Airway epithelial cell (primary cell): ENCODE results near the gene ITGA7. TPM values are rescaled to one million over a fixed set of nuclear protein-coding genes. Genes with fewer than 3 reads are reported as not detected.

Source experiments
- total RNA-seq: library from RNA; depleted of rRNA; stranded (reverse); fragments of >200 nt; gene quantifications from 2 replicates; pipeline ENCODE4 v1.2.3, GENCODE V29; 2015

Gene ITGA7, protein sequence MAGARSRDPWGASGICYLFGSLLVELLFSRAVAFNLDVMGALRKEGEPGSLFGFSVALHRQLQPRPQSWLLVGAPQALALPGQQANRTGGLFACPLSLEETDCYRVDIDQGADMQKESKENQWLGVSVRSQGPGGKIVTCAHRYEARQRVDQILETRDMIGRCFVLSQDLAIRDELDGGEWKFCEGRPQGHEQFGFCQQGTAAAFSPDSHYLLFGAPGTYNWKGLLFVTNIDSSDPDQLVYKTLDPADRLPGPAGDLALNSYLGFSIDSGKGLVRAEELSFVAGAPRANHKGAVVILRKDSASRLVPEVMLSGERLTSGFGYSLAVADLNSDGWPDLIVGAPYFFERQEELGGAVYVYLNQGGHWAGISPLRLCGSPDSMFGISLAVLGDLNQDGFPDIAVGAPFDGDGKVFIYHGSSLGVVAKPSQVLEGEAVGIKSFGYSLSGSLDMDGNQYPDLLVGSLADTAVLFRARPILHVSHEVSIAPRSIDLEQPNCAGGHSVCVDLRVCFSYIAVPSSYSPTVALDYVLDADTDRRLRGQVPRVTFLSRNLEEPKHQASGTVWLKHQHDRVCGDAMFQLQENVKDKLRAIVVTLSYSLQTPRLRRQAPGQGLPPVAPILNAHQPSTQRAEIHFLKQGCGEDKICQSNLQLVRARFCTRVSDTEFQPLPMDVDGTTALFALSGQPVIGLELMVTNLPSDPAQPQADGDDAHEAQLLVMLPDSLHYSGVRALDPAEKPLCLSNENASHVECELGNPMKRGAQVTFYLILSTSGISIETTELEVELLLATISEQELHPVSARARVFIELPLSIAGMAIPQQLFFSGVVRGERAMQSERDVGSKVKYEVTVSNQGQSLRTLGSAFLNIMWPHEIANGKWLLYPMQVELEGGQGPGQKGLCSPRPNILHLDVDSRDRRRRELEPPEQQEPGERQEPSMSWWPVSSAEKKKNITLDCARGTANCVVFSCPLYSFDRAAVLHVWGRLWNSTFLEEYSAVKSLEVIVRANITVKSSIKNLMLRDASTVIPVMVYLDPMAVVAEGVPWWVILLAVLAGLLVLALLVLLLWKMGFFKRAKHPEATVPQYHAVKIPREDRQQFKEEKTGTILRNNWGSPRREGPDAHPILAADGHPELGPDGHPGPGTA
- 0.05 and 0.28 TPM in 2 replicates for total RNA-seq

DNA sequence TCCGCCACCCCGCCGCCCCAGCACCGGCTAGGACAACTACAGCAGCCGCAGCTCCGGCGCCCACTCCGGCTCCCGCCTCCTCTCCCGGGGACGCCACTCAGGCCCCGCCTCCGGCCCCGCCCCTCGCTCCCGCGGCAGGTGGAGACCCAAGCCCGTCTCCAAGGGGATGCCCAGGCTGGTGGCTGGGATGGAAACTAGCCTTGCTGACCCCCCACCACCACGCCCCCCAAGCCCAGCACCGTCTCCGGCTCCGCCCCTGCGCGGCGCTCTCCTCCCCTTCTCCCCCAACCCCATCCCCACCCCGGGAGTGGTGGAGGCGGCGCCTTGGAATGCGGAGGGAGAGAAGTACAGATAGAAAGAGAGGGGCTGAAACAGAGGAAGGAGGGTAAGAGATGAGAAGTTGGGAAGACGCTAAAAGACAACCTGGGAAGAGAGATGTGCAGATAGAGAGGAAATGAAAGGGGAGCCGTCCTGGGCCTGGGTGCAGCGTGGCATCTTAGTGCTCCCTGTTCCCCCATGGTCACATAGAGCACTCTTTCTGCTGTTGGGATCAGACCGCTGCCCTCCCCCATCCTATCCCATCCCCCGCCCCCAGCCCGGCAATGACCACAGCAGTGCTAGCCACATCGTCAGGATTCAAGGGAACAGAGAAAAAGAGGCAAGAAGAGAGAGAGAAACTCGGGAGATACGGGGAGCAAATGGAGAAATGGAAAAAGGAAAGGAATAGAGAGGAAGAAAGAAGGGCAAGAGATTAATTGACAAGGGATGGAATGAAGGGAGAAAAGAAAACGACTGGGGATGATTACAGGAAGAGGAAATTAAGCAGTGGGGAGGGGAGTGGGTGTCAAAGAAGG is at the start of gene ITGA7:
Gene ITGA7 (minus strand): TSS at position 64 of the 854 bp plus-strand sequence. CDS start 222 bp downstream, outside the sequence.

DNA sequence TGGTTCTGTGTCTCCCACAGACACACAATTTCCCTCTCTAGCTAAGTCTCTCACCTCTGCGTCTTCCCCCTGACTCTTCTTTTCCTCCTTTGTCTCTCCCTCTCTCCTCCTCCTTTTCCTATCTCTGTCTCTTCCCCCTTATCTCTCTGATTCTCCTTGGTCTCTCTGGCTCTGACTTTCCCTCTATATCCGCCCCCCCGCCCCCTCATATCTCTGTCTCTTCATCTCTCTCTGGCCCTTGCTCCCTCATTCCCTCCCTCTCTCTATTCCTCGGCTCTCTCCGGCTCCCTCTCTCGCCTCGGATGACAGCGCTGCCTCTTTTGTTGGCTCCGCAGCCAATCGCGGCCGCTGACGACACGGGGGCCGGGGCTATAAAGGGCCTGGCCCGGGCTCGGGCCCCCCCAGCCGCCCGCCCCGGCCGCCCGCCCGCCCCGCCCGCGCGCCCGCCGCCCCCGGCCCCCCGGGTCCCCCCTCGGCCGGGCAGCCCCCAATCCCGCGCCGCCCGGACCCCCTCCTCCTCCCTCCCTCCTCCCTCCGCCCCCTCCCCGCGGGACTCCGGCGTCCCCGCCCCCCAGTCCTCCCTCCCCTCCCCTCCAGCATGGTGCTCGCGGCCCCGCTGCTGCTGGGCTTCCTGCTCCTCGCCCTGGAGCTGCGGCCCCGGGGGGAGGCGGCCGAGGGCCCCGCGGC is 35.2 kb upstream of the ITGA7 start, which contains the start of gene GDF11:
Gene GDF11 (plus strand): TSS at position 404 of the 687 bp plus-strand sequence. CDS start 195 bp downstream, at position 599.

DNA sequence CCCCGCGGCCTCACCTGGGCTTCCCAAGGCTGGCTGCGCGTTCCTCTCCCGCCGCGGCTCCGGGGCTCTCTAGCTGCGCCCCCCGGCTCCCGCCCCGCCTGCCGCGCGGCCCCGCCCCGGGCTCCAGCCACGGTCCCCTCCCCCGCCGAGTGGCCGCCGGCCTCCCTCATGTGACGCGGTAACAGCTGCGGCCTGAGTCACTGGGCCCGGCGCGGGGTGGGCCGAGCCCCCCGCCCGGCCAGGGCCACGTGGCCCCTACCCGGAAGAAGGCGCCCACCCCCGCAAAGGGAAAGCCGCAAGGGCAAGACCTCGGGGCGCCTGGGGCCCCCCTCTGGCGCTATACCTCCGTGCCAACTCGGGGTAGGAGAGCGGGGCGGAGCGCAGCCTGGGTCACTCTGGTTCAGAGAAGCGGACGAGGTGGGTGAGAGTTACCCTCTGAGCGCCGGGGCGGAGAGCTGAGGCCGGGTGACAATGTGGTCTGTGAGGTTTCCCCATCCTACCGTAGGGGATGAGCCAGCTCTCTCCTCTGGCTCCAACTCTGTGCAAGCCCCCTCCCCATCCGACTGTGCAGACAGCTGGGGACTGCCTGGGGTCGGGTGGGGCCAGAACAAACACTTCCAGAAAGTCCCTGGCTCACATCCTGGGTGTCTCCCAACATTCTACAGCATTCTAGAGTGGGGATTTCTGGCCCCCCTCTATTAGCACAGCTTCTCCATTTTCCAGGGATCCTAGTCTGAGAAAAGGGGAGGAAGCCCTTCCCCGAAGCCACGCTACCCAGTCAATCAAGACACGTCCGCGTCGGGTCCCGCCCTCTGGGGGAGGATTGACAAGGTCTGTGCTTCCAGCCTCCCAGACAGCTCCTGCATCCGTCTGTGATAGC is 21.5 kb upstream of the ITGA7 start, which contains the start of gene CD63:
Gene CD63 (minus strand): TSS at position 71 of the 880 bp plus-strand sequence. CDS start 668 bp downstream, outside the sequence.

DNA sequence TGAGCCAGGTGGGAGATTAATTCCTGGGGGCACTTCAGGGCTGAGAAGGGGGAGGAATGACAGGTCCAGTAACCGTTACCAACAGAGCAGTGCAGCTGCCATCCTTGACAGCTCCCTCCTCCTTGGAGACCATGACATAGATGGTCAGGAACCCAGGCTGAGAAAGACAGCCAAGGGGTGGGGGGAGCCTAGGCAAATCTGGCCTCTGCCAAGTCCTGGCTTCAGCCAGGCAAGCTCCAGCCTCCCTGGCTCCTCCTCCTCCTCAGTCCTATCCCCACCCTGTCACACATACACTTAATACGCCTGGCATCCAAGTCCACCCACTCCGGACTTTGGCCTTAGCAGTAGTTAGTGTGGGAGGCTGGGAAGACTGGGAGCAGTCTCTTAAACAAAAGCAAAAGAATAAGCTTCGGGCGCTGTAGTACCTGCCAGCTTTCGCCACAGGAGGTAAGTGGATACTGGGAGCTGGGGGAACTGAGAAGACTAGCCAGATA is 12.4 kb upstream of the ITGA7 start, which contains the start of gene RDH5:
Gene RDH5 (plus strand): TSS at position 323 of the 494 bp plus-strand sequence. CDS start 792 bp downstream, outside the sequence.

DNA sequence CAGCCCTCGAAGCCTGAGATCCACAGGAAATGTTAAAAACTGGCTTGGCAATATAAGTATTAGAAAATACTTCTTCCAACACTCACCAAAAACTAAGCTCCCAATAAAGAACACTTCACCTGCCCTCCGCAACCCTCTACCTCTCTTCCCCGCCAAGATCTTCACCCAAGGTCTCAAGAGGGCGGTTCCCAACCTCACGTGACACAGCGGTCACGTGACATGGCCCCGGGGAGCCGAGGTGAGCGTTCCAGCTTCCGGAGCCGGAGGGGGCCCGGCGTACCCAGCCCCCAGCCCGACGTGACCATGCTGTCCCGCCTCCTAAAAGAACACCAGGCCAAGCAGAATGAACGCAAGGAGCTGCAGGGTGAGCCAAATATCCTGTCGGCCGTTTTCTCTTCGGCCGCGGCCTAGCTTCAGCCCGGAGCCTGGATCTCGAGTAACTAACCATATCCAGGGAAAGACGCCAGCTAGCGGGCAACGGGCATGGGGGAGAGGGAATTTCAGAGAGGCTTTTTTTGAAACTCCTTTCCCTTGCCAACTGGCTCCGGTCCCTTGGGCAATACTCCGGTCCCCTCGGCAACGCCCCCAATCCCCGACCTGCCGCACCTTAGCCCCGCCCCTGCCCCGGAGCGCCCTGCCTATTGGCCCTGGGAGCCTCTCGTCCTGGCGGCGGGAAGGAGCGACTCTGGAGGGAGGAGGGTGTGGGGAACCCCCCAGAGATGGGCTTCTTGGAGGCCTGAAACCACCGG is 8.3 kb upstream of the ITGA7 start, which contains the start of gene BLOC1S1:
Gene BLOC1S1 (plus strand): TSS at position 214 of the 749 bp plus-strand sequence. CDS start 6 bp downstream, at position 220.

DNA sequence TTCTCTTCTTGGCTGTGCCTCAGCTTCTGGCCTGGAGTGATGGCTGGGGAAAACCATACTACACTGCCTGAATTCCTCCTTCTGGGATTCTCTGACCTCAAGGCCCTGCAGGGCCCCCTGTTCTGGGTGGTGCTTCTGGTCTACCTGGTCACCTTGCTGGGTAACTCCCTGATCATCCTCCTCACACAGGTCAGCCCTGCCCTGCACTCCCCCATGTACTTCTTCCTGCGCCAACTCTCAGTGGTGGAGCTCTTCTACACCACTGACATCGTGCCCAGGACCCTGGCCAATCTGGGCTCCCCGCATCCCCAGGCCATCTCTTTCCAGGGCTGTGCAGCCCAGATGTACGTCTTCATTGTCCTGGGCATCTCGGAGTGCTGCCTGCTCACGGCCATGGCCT is 70.9 kb downstream of the ITGA7 start, which contains the start of gene OR10P1:
Gene OR10P1 (plus strand): TSS at position 40 of the 400 bp plus-strand sequence. CDS start 0 bp downstream, at position 40.

Other genes starting within 250 kb of the ITGA7 start
- gene OR6C70, start 237.8 kb downstream of the ITGA7 start, total RNA-seq, result not detected in 2 replicates
- not detected in 2 replicates for gene OR6C68, start 215.5 kb downstream of the ITGA7 start, total RNA-seq
- gene OR6C4, start 158.3 kb downstream of the ITGA7 start, total RNA-seq, result not detected in 2 replicates
- gene OR2AP1, start 135.4 kb downstream of the ITGA7 start, total RNA-seq, result not detected in 2 replicates
- not detected in 2 replicates for gene OR10P1, start 71.0 kb downstream of the ITGA7 start, total RNA-seq
- 108 and 152 TPM in 2 replicates for gene BLOC1S1, start 8.1 kb upstream of the ITGA7 start, total RNA-seq
- gene RDH5, start 12.5 kb upstream of the ITGA7 start, total RNA-seq, result 0.63 TPM in 1 of 2 replicates, not detected in the other
- gene CD63, start 21.1 kb upstream of the ITGA7 start, total RNA-seq, result 551 and 563 TPM in 2 replicates
- gene GDF11, start 35.2 kb upstream of the ITGA7 start, total RNA-seq, result 6.0 and 9.2 TPM in 2 replicates
- gene SARNP, start 109.8 kb upstream of the ITGA7 start, total RNA-seq, result 116 and 121 TPM in 2 replicates
- 37.2 and 39.4 TPM in 2 replicates for gene ORMDL2, start 110.1 kb upstream of the ITGA7 start, total RNA-seq
- gene DNAJC14, start 121.7 kb upstream of the ITGA7 start, total RNA-seq, result 19.1 and 29.6 TPM in 2 replicates
- 1.1 and 1.2 TPM in 2 replicates for gene MMP19, start 135.0 kb upstream of the ITGA7 start, total RNA-seq
- 57.3 and 64.0 TPM in 2 replicates for gene PYM1, start 220.0 kb upstream of the ITGA7 start, total RNA-seq
- gene DGKA, start 223.3 kb upstream of the ITGA7 start, total RNA-seq, result 141 and 497 TPM in 2 replicates